HepG2 (cell line): ENCODE data around the gene SMURF2. TPM values are rescaled to one million over a fixed set of nuclear protein-coding genes. Genes with fewer than 3 reads are reported as not detected.
A peak's percentile ranks its signal among the peaks of the same experiment; 100 is the strongest.

Source experiments
- ARNT2 ChIP-seq: sonication (generic); formaldehyde crosslinking; IDR thresholded peaks from 2 replicates; pipeline ENCODE4 v1.8.0; 2022; ENCODE audit warnings: mild to moderate bottlenecking, low read depth, missing genetic modification reagents, moderate library complexity
- CCAR2 ChIP-seq: fragments of 200-400 bp; formaldehyde crosslinking; optimal IDR thresholded peaks from 2 replicates; pipeline ENCODE3; 2018; ENCODE audit warnings: low read depth, mild to moderate bottlenecking, low read length, moderate library complexity
- CHD4 ChIP-seq: fragments of 200-600 bp; sonication (generic); IDR thresholded peaks from 2 replicates; pipeline ENCODE4 v1.7.0; 2017; ENCODE audit warnings: mild to moderate bottlenecking, low read length, borderline replicate concordance
- ELF3 ChIP-seq: IDR thresholded peaks from 2 replicates; pipeline ENCODE4 v1.6.1; 2016; ENCODE audit warnings: missing genetic modification reagents, missing compliant biosample characterization
- FOXM1 ChIP-seq: sonication (generic); formaldehyde crosslinking; IDR thresholded peaks from 2 replicates; pipeline ENCODE4 v1.5.0; 2020; ENCODE audit warnings: missing genetic modification reagents
- MZF1 ChIP-seq: sonication (generic); formaldehyde crosslinking; IDR thresholded peaks from 2 replicates; pipeline ENCODE4 v1.8.1; 2023; ENCODE audit warnings: mild to moderate bottlenecking, missing genetic modification reagents, borderline replicate concordance
- NFATC3 ChIP-seq: sonication (generic); formaldehyde crosslinking; IDR thresholded peaks from 2 replicates; pipeline ENCODE4 v1.5.1; 2020; ENCODE audit warnings: mild to moderate bottlenecking, missing genetic modification reagents
- NR2F1 ChIP-seq, 2 experiments: fragments of 450-650 bp in 1 of 2; formaldehyde crosslinking in 1 of 2; IDR thresholded peaks; 2 replicates each; pipeline versions ENCODE4 v1.5.0 to v1.6.1; 2016 to 2020; ENCODE audit warnings: mild to moderate bottlenecking in 1 of 2, missing compliant biosample characterization in 1 of 2, missing genetic modification reagents in 1 of 2, moderate library complexity in 1 of 2
- SMARCE1 ChIP-seq: fragments of 450-650 bp; IDR thresholded peaks from 2 replicates; pipeline ENCODE4 v1.6.1; 2017; ENCODE audit warnings: borderline replicate concordance
- STAT5B ChIP-seq: sonication (generic); formaldehyde crosslinking; IDR thresholded peaks from 2 replicates; pipeline ENCODE4 v1.4.0; 2020; ENCODE audit warnings: missing genetic modification reagents
- ZNF180 ChIP-seq: sonication (generic); formaldehyde crosslinking; IDR thresholded peaks from 2 replicates; pipeline ENCODE4 v1.4.0; 2020; ENCODE audit warnings: low read depth, missing genetic modification reagents, borderline replicate concordance
- ZNF20 ChIP-seq: sonication (generic); formaldehyde crosslinking; IDR thresholded peaks from 2 replicates; pipeline ENCODE4 v1.4.0; 2020; ENCODE audit warnings: mild to moderate bottlenecking, moderate library complexity, missing genetic modification reagents
- ZNF329 ChIP-seq: sonication (generic); formaldehyde crosslinking; IDR thresholded peaks from 2 replicates; pipeline ENCODE4 v1.9.0; 2021; ENCODE audit warnings: low read depth, mild to moderate bottlenecking, missing genetic modification reagents
- ZNF629 ChIP-seq: sonication (generic); formaldehyde crosslinking; conservative IDR thresholded peaks from 2 replicates; pipeline ENCODE4 v1.5.0; 2020; ENCODE audit warnings: missing genetic modification reagents
- ZNF674 ChIP-seq: sonication (generic); formaldehyde crosslinking; IDR thresholded peaks from 2 replicates; pipeline ENCODE4 v1.5.0; 2020; ENCODE audit warnings: low read depth, mild to moderate bottlenecking, missing genetic modification reagents
- ZNF850 ChIP-seq: sonication (generic); formaldehyde crosslinking; conservative IDR thresholded peaks from 2 replicates; pipeline ENCODE4 v1.9.0; 2021; ENCODE audit warnings: mild to moderate bottlenecking, missing genetic modification reagents
- ZNF878 ChIP-seq: sonication (generic); formaldehyde crosslinking; IDR thresholded peaks from 2 replicates; pipeline ENCODE4 v1.8.1; 2023; ENCODE audit warnings: mild to moderate bottlenecking, missing genetic modification reagents, moderate library complexity
- ZSCAN29 ChIP-seq: sonication (generic); formaldehyde crosslinking; conservative IDR thresholded peaks from 2 replicates; pipeline ENCODE4 v1.4.0; 2020; ENCODE audit warnings: mild to moderate bottlenecking, missing genetic modification reagents
- polyA plus RNA-seq, 8 experiments: library from polyadenylated mRNA; depleted of rRNA in 3 of 8; stranded (reverse) in 7 of 8; unstranded in 1 of 8; fragments of >200 nt; fragmentation: Illumina TruSeq in 4 of 8; extraction: Trizol in 4 of 8; gene quantifications; 2 replicates each; pipeline versions ENCODE4 v1.2.1 to v1.2.3, GENCODE V29; 2011 to 2016; ENCODE audit warnings: low read depth in 4 of 8, missing spikeins in 1 of 8, mixed read lengths in 1 of 8; ENCODE audit not compliant: insufficient read depth in 1 of 8
- total RNA-seq, 5 experiments: library from RNA; depleted of rRNA; stranded (reverse); fragments of >200 nt; fragmentation: Illumina TruSeq; extraction: Trizol; gene quantifications; 2 replicates each; pipeline ENCODE4 v1.2.3, GENCODE V29; 2016; ENCODE audit warnings: low read depth in 1 of 5
- TF ChIP-seq, protein P1 (sequence below): sonication (generic); formaldehyde crosslinking; IDR thresholded peaks from 2 replicates; pipeline ENCODE4 v1.4.0; 2020; ENCODE audit warnings: mild to moderate bottlenecking, low read depth, missing genetic modification reagents
- TF ChIP-seq, protein P2 (sequence below): sonication (generic); formaldehyde crosslinking; IDR thresholded peaks from 2 replicates; pipeline ENCODE4 v1.4.0; 2020; ENCODE audit warnings: mild to moderate bottlenecking, missing genetic modification reagents
- TF ChIP-seq, protein P3 (sequence below): sonication (generic); formaldehyde crosslinking; IDR thresholded peaks from 2 replicates; pipeline ENCODE4 v1.5.1; 2020; ENCODE audit warnings: mild to moderate bottlenecking, moderate library complexity, missing genetic modification reagents
- TF ChIP-seq, protein P4 (sequence below): sonication (generic); formaldehyde crosslinking; IDR thresholded peaks from 2 replicates; pipeline ENCODE4 v1.4.0; 2020; ENCODE audit warnings: missing genetic modification reagents

SMURF2 gene
- total and polyA plus RNA-seq, 2 of the 13 experiments (the other 11 are each of a cell fraction or from before 2014, with no cell fraction given): 14.9 to 24.3 TPM

- TF ChIP-seq, protein P1, sequence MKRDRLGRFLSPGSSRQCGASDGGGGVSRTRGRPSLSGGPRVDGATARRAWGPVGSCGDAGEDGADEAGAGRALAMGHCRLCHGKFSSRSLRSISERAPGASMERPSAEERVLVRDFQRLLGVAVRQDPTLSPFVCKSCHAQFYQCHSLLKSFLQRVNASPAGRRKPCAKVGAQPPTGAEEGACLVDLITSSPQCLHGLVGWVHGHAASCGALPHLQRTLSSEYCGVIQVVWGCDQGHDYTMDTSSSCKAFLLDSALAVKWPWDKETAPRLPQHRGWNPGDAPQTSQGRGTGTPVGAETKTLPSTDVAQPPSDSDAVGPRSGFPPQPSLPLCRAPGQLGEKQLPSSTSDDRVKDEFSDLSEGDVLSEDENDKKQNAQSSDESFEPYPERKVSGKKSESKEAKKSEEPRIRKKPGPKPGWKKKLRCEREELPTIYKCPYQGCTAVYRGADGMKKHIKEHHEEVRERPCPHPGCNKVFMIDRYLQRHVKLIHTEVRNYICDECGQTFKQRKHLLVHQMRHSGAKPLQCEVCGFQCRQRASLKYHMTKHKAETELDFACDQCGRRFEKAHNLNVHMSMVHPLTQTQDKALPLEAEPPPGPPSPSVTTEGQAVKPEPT (CRISPR knock-in tag): no peak
- TF ChIP-seq ZNF629 (CRISPR knock-in tag) (no peak), NR2F1 (CRISPR knock-in tag; IDR thresholded peaks at IDR 0.05) (peak in 1 of 2 experiments; percentile 66; a peak in 2 of 4 replicates), NFATC3 (peak; percentile 87; the same call in 1 of the 2 replicates), ZNF674 (peak; percentile 90; the same call in 1 of the 2 replicates), ZSCAN29 (peak; percentile 89), ARNT2 (CRISPR knock-in tag) (peak; percentile 95), FOXM1 (CRISPR knock-in tag) (no peak), ZNF850 (CRISPR knock-in tag) (no peak), MZF1 (no peak; the same call in 1 of the 2 replicates), CCAR2 (no peak), ZNF878 (CRISPR knock-in tag) (peak; percentile 97), ELF3 (CRISPR knock-in tag) (peak; percentile 73), CHD4 (no peak), ZNF329 (CRISPR knock-in tag) (0 out of 2 replicates have a peak, but pooled peaks have one; percentile 17), STAT5B (CRISPR knock-in tag) (peak; percentile 72; the same call in 1 of the 2 replicates), ZNF180 (CRISPR knock-in tag) (0 out of 2 replicates have a peak, but pooled peaks have one; percentile 77), SMARCE1 (no peak), ZNF20 (CRISPR knock-in tag) (peak; percentile 66; the same call in 1 of the 2 replicates)
- TF ChIP-seq, protein P2, sequence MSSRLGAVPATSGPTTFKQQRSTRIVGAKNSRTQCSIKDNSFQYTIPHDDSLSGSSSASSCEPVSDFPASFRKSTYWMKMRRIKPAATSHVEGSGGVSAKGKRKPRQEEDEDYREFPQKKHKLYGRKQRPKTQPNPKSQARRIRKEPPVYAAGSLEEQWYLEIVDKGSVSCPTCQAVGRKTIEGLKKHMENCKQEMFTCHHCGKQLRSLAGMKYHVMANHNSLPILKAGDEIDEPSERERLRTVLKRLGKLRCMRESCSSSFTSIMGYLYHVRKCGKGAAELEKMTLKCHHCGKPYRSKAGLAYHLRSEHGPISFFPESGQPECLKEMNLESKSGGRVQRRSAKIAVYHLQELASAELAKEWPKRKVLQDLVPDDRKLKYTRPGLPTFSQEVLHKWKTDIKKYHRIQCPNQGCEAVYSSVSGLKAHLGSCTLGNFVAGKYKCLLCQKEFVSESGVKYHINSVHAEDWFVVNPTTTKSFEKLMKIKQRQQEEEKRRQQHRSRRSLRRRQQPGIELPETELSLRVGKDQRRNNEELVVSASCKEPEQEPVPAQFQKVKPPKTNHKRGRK (CRISPR knock-in tag): no peak
- TF ChIP-seq, protein P3, sequence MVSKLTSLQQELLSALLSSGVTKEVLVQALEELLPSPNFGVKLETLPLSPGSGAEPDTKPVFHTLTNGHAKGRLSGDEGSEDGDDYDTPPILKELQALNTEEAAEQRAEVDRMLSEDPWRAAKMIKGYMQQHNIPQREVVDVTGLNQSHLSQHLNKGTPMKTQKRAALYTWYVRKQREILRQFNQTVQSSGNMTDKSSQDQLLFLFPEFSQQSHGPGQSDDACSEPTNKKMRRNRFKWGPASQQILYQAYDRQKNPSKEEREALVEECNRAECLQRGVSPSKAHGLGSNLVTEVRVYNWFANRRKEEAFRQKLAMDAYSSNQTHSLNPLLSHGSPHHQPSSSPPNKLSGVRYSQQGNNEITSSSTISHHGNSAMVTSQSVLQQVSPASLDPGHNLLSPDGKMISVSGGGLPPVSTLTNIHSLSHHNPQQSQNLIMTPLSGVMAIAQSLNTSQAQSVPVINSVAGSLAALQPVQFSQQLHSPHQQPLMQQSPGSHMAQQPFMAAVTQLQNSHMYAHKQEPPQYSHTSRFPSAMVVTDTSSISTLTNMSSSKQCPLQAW (CRISPR knock-in tag): peak; percentile 83
- TF ChIP-seq, protein P4, sequence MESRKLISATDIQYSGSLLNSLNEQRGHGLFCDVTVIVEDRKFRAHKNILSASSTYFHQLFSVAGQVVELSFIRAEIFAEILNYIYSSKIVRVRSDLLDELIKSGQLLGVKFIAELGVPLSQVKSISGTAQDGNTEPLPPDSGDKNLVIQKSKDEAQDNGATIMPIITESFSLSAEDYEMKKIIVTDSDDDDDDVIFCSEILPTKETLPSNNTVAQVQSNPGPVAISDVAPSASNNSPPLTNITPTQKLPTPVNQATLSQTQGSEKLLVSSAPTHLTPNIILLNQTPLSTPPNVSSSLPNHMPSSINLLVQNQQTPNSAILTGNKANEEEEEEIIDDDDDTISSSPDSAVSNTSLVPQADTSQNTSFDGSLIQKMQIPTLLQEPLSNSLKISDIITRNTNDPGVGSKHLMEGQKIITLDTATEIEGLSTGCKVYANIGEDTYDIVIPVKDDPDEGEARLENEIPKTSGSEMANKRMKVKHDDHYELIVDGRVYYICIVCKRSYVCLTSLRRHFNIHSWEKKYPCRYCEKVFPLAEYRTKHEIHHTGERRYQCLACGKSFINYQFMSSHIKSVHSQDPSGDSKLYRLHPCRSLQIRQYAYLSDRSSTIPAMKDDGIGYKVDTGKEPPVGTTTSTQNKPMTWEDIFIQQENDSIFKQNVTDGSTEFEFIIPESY (CRISPR knock-in tag): peak; percentile 36
Observed at GRCh38 chr17:64496786-64497564, 165.1 kb downstream of the SMURF2 start, which contains the start of gene POLG2 (continued).
